IPS-NIHi11 (cell line): ENCODE results near the gene MXI1.
A peak's percentile ranks its signal among the peaks of the same experiment; 100 is the strongest.
"Not testable (repeated sequence)": the region's sequence is repeated elsewhere in the genome, so short reads cannot be mapped to it uniquely, and the experiment has no call there.

Experiments
- DNase-seq: peaks from one replicate; pipeline ENCODE4 v3.0.0; 2012; ENCODE audit warnings: mixed read lengths, low spot score

The MXI1 gene

GRCh38 chr10:110181911-110182310 lies 25.5 kb upstream of the MXI1 start:
- DNase-seq, result no peak

- DNase-seq, result no peak
Measured at GRCh38 chr10:110184398-110184797, 23.0 kb upstream of the MXI1 start.

- not testable (repeated sequence) for DNase-seq
Measured at GRCh38 chr10:110185646-110186182, 21.7 kb upstream of the MXI1 start.

- no peak for DNase-seq
Measured at GRCh38 chr10:110190170-110190569, 17.2 kb upstream of the MXI1 start.

GRCh38 chr10:110192552-110192951 lies 14.9 kb upstream of the MXI1 start:
- no peak for DNase-seq

GRCh38 chr10:110200503-110200902 lies 6.9 kb upstream of the MXI1 start:
- DNase-seq, result no peak

- not testable (repeated sequence) for DNase-seq
Measured at GRCh38 chr10:110201046-110201445, 6.4 kb upstream of the MXI1 start.

- DNase-seq, result no peak
Measured at GRCh38 chr10:110203500-110204455, 3.6 kb upstream of the MXI1 start.

GRCh38 chr10:110205051-110205675 lies 2.2 kb upstream of the MXI1 start:
- DNase-seq, result no peak

- DNase-seq, result peak; percentile 37
Measured at GRCh38 chr10:110207805-110208613, 604 bp downstream of the MXI1 start.

GRCh38 chr10:110208614-110209453 lies 1.4 kb downstream of the MXI1 start:
- DNase-seq, result no peak

GRCh38 chr10:110209454-110209925 lies 2.1 kb downstream of the MXI1 start:
- peak; percentile 29 for DNase-seq

GRCh38 chr10:110209926-110210673 lies 2.7 kb downstream of the MXI1 start:
- DNase-seq, result peak; percentile 34

- DNase-seq, result peak; percentile 98
Measured at GRCh38 chr10:110210674-110211464, 3.5 kb downstream of the MXI1 start.

- no peak for DNase-seq
Measured at GRCh38 chr10:110211465-110211843, 4.0 kb downstream of the MXI1 start.

GRCh38 chr10:110212119-110213006 lies 5.0 kb downstream of the MXI1 start:
- DNase-seq, result no peak

GRCh38 chr10:110214371-110214826 lies 7.0 kb downstream of the MXI1 start:
- DNase-seq, result no peak
